Ascending aorta (tissue), 2 donors: Measurements from ENCODE around the gene SREBF1. TPM values are rescaled to one million over a fixed set of nuclear protein-coding genes. Genes with fewer than 3 reads are reported as not detected.

Source experiments
- DNase-seq, 2 donors: peaks; one replicate each; pipeline ENCODE4 v3.0.0-alpha.2; 2019; ENCODE audit warnings: low spot score in 2 of 2
- H3K27ac ChIP-seq, 2 donors: fragments of 200-600 bp; sonication (generic); one replicate each; pipeline ENCODE4 v1.5.1; 2016 to 2017; ENCODE audit warnings: mild to moderate bottlenecking in 1 of 2
- H3K27me3 ChIP-seq: fragments of 200-600 bp; sonication (generic); one replicate; pipeline ENCODE4 v1.5.1; 2017
- H3K36me3 ChIP-seq, 2 donors: fragments of 200-600 bp; sonication (generic); one replicate each; pipeline ENCODE4 v1.5.1; 2016
- H3K4me1 ChIP-seq, 2 donors: fragments of 200-600 bp; sonication (generic); one replicate each; pipeline ENCODE4 v1.5.1; 2016 to 2017; ENCODE audit warnings: mild to moderate bottlenecking in 1 of 2
- H3K4me3 ChIP-seq, 2 donors: fragments of 200-600 bp; sonication (generic); one replicate each; pipeline ENCODE4 v1.5.1; 2016 to 2017; ENCODE audit warnings: mild to moderate bottlenecking in 1 of 2
- H3K9me3 ChIP-seq, 2 donors: fragments of 200-600 bp; sonication (generic); one replicate each; pipeline ENCODE4 v1.5.1; 2016
- CTCF ChIP-seq, 3 experiments: fragments of 200-600 bp in 2 of 3; fragments of 450-650 bp in 1 of 3; sonication (generic) in 2 of 3; IDR thresholded peaks; one replicate each; pipeline ENCODE4 v1.5.1; 2016 to 2019; ENCODE audit warnings: antibody characterized with exemption in 3 of 3, mild to moderate bottlenecking in 1 of 3, moderate library complexity in 1 of 3
- intact Hi-C: fragments of 100-400 bp; cut with DNase I; formaldehyde crosslinking; loops from one replicate; pipeline ENCODE4 v1.15.1; 2023
- total RNA-seq: library from RNA; depleted of rRNA; stranded (reverse); fragments of >200 nt; gene quantifications from one replicate; pipeline ENCODE4 v1.1.0, GENCODE V29; 2016

Gene SREBF1
- total RNA-seq, 1 donor from 2014 or later: 141 TPM

- H3K4me1 ChIP-seq: no peaks in the 10 kb centered on the region
- no peak for TF ChIP-seq CTCF (IDR thresholded peaks at IDR 0.05)
- no peaks in the 10 kb centered on the region for H3K9me3 ChIP-seq
- H3K27me3 ChIP-seq: no peaks in the 10 kb centered on the region
- intact Hi-C loops: no loop called here
- no peak for DNase-seq
- H3K27ac ChIP-seq: no peak overlapping the region
- no peak overlapping the region for H3K4me3 ChIP-seq
- H3K36me3 ChIP-seq: peaks cover 29 to 38% of the 10 kb centered on the region in 2 donors
Observed at GRCh38 chr17:17800504-17801021, 36.2 kb downstream of the SREBF1 start.

GRCh38 chr17:17798573-17799255, 38.1 kb downstream of the SREBF1 start:
- H3K27ac ChIP-seq: no peak overlapping the region
- no peak overlapping the region for H3K4me3 ChIP-seq
- H3K4me1 ChIP-seq: no peaks in the 10 kb centered on the region
- no peak for DNase-seq
- H3K36me3 ChIP-seq: peaks cover 41 to 42% of the 10 kb centered on the region in 2 donors
- H3K9me3 ChIP-seq: no peaks in the 10 kb centered on the region
- intact Hi-C loops: no loop called here
- no peak for TF ChIP-seq CTCF (IDR thresholded peaks at IDR 0.05)
- no peaks in the 10 kb centered on the region for H3K27me3 ChIP-seq

GRCh38 chr17:17798010-17798556, 38.7 kb downstream of the SREBF1 start:
- H3K9me3 ChIP-seq: no peaks in the 10 kb centered on the region
- intact Hi-C loops: no loop called here
- no peak overlapping the region for H3K4me3 ChIP-seq
- TF ChIP-seq CTCF (IDR thresholded peaks at IDR 0.05): no peak
- no peak for DNase-seq
- H3K4me1 ChIP-seq: no peaks in the 10 kb centered on the region
- H3K36me3 ChIP-seq: peaks cover 39 to 46% of the 10 kb centered on the region in 2 donors
- no peak overlapping the region for H3K27ac ChIP-seq
- H3K27me3 ChIP-seq: no peaks in the 10 kb centered on the region

GRCh38 chr17:17797119-17797809, 39.5 kb downstream of the SREBF1 start:
- no peak for TF ChIP-seq CTCF (IDR thresholded peaks at IDR 0.05)
- Histone ChIP-seq H3K4me1 (no peaks in the 10 kb centered on the region), H3K4me3 (no peak overlapping the region), H3K27me3 (no peaks in the 10 kb centered on the region), H3K27ac (no peak overlapping the region), H3K36me3 (peaks cover 43 to 46% of the 10 kb centered on the region in 2 donors), H3K9me3 (no peaks in the 10 kb centered on the region)
- intact Hi-C loops: no loop called here
- DNase-seq: no peak

- no peak for TF ChIP-seq CTCF (IDR thresholded peaks at IDR 0.05)
- intact Hi-C loops: no loop called here
- H3K9me3 ChIP-seq: no peaks in the 10 kb centered on the region
- no peaks in the 10 kb centered on the region for H3K27me3 ChIP-seq
- no peak overlapping the region for H3K27ac ChIP-seq
- H3K36me3 ChIP-seq: peaks cover 43 to 46% of the 10 kb centered on the region in 2 donors
- no peaks in the 10 kb centered on the region for H3K4me1 ChIP-seq
- no peak overlapping the region for H3K4me3 ChIP-seq
- no peak for DNase-seq
Observed at GRCh38 chr17:17796787-17797061, 40.1 kb downstream of the SREBF1 start.
